Skeletal muscle tissue (tissue), 4 donors: ENCODE data around the gene NUAK1. TPM values are rescaled to one million over a fixed set of nuclear protein-coding genes. Genes with fewer than 3 reads are reported as not detected.

ENCODE experiments used
- H3K27ac ChIP-seq: one replicate; pipeline ENCODE4 v1.7.0; 2013; ENCODE audit warnings: mild to moderate bottlenecking, low read depth, low read length, inconsistent platforms
- H3K27me3 ChIP-seq, 3 donors: one replicate each; pipeline ENCODE4 v1.7.0; 2013; ENCODE audit warnings: low read length in 3 of 3; ENCODE audit not compliant: control insufficient read depth in 3 of 3, insufficient read depth in 3 of 3
- H3K36me3 ChIP-seq, 3 donors: one replicate each; pipeline ENCODE4 v1.7.0; 2013; ENCODE audit warnings: low read length in 3 of 3; ENCODE audit not compliant: control insufficient read depth in 3 of 3, insufficient read depth in 3 of 3
- H3K4me1 ChIP-seq, 3 donors: one replicate each; pipeline ENCODE4 v1.7.0; 2013; ENCODE audit warnings: low read length in 3 of 3, mild to moderate bottlenecking in 3 of 3; ENCODE audit not compliant: control insufficient read depth in 3 of 3, insufficient read depth in 3 of 3
- H3K4me3 ChIP-seq, 3 donors: one replicate each; pipeline ENCODE4 v1.7.0; 2013; ENCODE audit warnings: low read length in 3 of 3
- H3K9ac ChIP-seq, 3 donors: one replicate each; pipeline ENCODE4 v1.7.0; 2013; ENCODE audit warnings: low read length in 3 of 3, mild to moderate bottlenecking in 3 of 3, moderate library complexity in 2 of 3, low read depth in 1 of 3
- H3K9me3 ChIP-seq, 3 donors: one replicate each; pipeline ENCODE4 v1.7.0; 2013; ENCODE audit warnings: low read length in 3 of 3; ENCODE audit not compliant: control insufficient read depth in 3 of 3
- total RNA-seq: library from RNA; depleted of rRNA; stranded (reverse); fragments of >200 nt; gene quantifications from one replicate; pipeline ENCODE4 v1.2.3, GENCODE V29; 2014
- donor health status: Osteomylitis.

NUAK1 gene
- total RNA-seq, 1 donor from 2014 or later: 9.4 TPM

DNA sequence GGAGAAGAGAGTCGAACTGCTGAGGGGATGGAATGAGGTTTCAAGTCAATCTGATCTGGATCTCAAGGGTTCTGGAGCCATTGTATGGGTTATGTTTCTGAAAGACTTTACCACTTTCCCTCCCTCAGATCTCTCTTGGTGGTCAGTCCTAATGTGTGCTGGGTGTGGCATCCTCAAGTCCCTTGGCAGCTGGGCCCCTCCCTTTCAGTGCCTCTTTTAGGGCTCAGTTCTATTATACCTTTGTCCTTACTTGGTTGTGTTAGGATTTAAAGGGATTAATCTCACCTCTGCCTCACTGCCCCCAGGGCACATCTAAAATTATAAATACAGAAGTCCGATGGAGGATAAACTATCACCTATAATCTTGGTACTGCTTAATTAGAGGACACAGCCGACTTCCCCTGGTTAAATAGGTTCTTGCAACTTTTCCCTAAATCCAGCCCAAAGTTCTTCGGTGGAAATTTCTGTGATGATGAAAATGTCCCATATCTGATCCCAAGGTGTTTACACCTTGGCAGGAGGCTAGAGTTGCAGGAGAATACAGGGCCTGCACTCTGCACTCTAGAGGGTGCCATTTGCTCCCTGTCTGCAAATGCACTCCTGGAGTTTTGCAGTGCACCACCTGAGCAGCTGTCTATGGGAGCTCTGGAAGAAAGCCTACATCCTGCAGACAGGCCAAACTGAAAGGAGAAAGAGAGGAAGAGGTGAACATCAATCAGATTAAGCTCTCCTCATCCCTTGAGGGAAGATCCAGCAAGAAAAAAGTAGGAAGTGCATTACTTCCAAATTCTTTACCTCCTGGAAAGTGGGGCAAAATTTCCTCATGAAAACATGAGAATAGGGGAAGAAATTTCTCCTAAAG lies 106.8 kb downstream of the NUAK1 start:
- Histone ChIP-seq H3K27ac (no peak overlapping the region), H3K27me3 (no peaks in the 10 kb centered on the region), H3K9me3 (no peaks in the 10 kb centered on the region), H3K36me3 (no peaks in the 10 kb centered on the region), H3K9ac (no peak overlapping the region), H3K4me1 (peaks cover 0 to 2% (median 0%) of the 10 kb centered on the region in 3 donors), H3K4me3 (no peak overlapping the region)

- Histone ChIP-seq H3K4me1 (peaks cover 0 to 2% (median 0%) of the 10 kb centered on the region in 3 donors), H3K36me3 (no peaks in the 10 kb centered on the region), H3K27ac (no peak overlapping the region), H3K9me3 (no peaks in the 10 kb centered on the region), H3K27me3 (no peaks in the 10 kb centered on the region), H3K4me3 (no peak overlapping the region), H3K9ac (no peak overlapping the region)
These were observed 108.3 kb downstream of the NUAK1 start for GRCh38 chr12:106030210-106031071.

DNA sequence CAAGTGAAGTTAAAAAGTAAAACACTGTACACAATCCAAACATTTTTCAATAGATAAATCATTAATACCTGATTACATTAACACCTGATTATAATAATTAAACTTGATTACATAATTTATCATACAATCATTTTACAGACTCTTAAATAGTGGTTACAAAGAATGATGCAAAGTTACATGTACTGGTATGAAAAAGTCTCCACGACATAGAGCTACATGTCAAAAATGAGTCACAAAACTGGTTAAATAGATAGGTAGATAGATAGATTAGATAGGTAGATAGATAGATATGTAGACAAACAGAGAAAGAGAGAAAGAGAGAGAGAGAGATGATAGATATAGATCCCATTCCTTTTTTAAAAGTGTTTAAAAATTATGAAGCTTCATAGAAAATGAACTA lies 109.2 kb downstream of the NUAK1 start:
- no peak overlapping the region for H3K4me3 ChIP-seq
- H3K27ac ChIP-seq: no peak overlapping the region
- no peak overlapping the region for H3K9ac ChIP-seq
- H3K4me1 ChIP-seq: peaks cover 0 to 2% (median 0%) of the 10 kb centered on the region in 3 donors
- H3K27me3 ChIP-seq: no peaks in the 10 kb centered on the region
- H3K36me3 ChIP-seq: no peaks in the 10 kb centered on the region
- no peaks in the 10 kb centered on the region for H3K9me3 ChIP-seq

DNA sequence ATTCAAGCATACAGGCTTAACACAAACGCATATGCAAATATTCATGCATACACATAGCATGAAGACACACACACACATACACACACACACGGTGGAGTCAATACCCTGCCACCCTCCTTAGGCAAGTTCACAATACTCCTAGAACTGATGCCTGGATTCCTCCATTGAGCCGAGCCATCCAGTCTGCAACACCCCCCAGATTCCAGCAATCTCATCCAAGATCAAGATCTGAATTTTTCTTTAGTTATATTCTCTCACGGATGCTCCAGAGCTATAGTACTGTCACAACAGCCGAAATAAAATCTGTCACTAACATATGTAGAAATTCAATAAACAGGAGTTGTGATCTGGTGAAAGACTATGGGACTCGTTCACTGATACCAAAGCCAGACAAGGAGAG lies 110.8 kb downstream of the NUAK1 start:
- Histone ChIP-seq H3K9me3 (no peaks in the 10 kb centered on the region), H3K27ac (no peak overlapping the region), H3K27me3 (no peaks in the 10 kb centered on the region), H3K36me3 (no peaks in the 10 kb centered on the region), H3K4me1 (peaks cover 0 to 2% (median 0%) of the 10 kb centered on the region in 3 donors), H3K9ac (no peak overlapping the region), H3K4me3 (no peak overlapping the region)

- no peaks in the 10 kb centered on the region for H3K9me3 ChIP-seq
- H3K4me1 ChIP-seq: peaks cover 0 to 2% (median 0%) of the 10 kb centered on the region in 3 donors
- H3K36me3 ChIP-seq: no peaks in the 10 kb centered on the region
- H3K4me3 ChIP-seq: no peak overlapping the region
- no peak overlapping the region for H3K27ac ChIP-seq
- H3K27me3 ChIP-seq: no peaks in the 10 kb centered on the region
- no peak overlapping the region for H3K9ac ChIP-seq
These were observed 111.5 kb downstream of the NUAK1 start for GRCh38 chr12:106027286-106027685.

GRCh38 chr12:106025129-106025528 lies 113.6 kb downstream of the NUAK1 start:
- Histone ChIP-seq H3K27ac (no peak overlapping the region), H3K27me3 (no peaks in the 10 kb centered on the region), H3K9ac (no peak overlapping the region), H3K4me3 (no peak overlapping the region), H3K36me3 (no peaks in the 10 kb centered on the region), H3K9me3 (no peaks in the 10 kb centered on the region), H3K4me1 (peaks cover 0 to 4% (median 3%) of the 10 kb centered on the region in 3 donors)

DNA sequence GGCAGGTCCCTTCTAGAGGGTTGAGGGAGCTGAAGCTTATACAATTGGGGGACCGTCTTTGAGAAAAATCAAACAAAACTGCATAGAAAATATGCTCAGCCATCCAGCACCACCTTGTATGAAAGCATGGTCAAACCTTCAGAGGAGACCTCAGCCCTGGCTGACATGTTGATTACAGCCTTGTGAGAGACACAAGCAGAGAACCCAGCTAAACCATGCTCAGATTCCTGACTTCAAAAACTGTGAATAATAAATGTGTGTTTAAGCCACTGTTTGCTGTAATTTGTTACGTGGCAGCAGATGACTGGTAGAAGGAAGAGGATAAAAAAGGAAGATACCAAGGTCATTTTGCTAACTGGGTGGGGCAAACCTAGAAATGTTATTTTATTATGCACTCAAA lies 115.7 kb downstream of the NUAK1 start:
- Histone ChIP-seq H3K27me3 (no peaks in the 10 kb centered on the region), H3K27ac (no peak overlapping the region), H3K9ac (no peak overlapping the region), H3K4me1 (peaks cover 0 to 4% (median 3%) of the 10 kb centered on the region in 3 donors), H3K9me3 (peaks cover 0 to 4% (median 0%) of the 10 kb centered on the region in 3 donors), H3K36me3 (no peaks in the 10 kb centered on the region), H3K4me3 (no peak overlapping the region)

DNA sequence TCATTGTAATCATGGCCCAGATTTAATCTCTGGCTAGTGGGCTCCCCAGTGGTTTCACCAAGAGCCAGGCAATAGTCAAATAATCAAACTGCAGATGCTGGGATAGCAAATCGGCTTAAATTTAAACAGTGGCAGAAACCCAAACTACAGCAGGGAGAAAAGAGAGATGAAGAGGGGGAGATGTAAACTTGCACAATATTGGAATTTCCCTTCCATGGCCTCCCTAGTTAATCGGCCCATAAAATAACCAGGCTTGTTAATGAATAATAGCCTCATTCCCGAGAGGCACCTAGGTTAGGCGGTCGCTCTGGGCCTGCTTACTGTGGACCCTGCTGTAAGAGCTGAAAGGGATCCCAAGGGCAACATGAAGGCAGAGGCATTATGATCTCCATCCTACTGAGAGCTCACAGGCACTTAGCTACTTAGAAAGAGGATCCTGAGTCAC lies 116.2 kb downstream of the NUAK1 start:
- Histone ChIP-seq H3K9ac (no peak overlapping the region), H3K36me3 (no peaks in the 10 kb centered on the region), H3K27me3 (no peaks in the 10 kb centered on the region), H3K4me1 (peaks cover 0 to 4% (median 3%) of the 10 kb centered on the region in 3 donors), H3K27ac (no peak overlapping the region), H3K4me3 (no peak overlapping the region), H3K9me3 (peaks cover 0 to 4% (median 0%) of the 10 kb centered on the region in 3 donors)

DNA sequence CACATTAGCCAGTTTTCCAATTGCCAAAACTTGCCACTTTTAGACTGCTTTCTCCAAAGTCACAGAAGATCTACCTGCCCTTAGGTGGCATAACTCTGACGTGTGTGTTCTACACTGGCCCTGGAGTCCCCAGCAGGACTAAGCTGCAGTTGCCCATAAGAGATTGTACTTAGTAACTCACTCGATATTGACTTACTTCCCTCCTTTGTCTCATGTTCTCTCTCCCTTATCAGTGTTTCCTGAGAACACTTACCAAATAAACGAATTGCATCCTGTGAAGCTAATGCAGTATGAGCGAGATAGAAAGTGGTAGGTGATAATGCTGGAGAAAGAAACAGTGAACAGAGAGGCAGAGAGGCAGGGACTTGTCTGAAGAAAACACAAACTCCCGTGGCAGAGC lies 117.2 kb downstream of the NUAK1 start:
- H3K27me3 ChIP-seq: no peaks in the 10 kb centered on the region
- H3K4me3 ChIP-seq: no peak overlapping the region
- H3K9ac ChIP-seq: no peak overlapping the region
- peaks cover 0 to 4% (median 0%) of the 10 kb centered on the region in 3 donors for H3K9me3 ChIP-seq
- H3K36me3 ChIP-seq: no peaks in the 10 kb centered on the region
- H3K27ac ChIP-seq: no peak overlapping the region
- H3K4me1 ChIP-seq: peaks cover 0 to 4% (median 3%) of the 10 kb centered on the region in 3 donors

DNA sequence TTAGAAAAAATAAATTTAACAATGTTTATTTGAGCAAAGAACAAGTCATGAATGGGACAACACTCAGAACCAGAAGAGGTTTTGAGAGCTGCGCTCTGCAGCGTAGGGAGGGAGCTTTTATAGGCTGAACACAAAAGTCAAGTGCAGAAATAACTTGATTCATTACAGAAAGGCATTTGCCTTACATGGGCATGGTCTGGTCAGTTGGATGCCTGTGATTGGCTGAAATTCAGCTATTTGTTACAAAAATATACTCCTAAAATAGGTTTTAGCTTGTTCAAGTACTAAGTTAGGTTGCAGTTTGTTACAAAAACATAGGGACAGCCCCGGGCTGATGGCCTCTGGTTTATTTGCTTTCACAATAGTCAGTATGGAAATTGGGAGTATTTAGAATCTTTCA lies 118.0 kb downstream of the NUAK1 start:
- Histone ChIP-seq H3K27ac (no peak overlapping the region), H3K4me1 (peaks cover 0 to 4% (median 3%) of the 10 kb centered on the region in 3 donors), H3K36me3 (no peaks in the 10 kb centered on the region), H3K27me3 (no peaks in the 10 kb centered on the region), H3K9me3 (peaks cover 0 to 4% (median 0%) of the 10 kb centered on the region in 3 donors), H3K9ac (no peak overlapping the region), H3K4me3 (no peak overlapping the region)
